ENCODE data around the gene NMU.
"Not testable (repeated sequence)": the region's sequence is repeated elsewhere in the genome, so short reads cannot be mapped to it uniquely, and the experiment has no call there.

Gene NMU

GRCh38 chr4:55635741-55636655, at the start of gene NMU:
Gene NMU (minus strand): TSS chr4:55636298. CDS start chr4:55636192, 106 bp downstream.
- DNase-seq: peak; percentile 3

- no peak for DNase-seq
Measured at GRCh38 chr4:55684276-55684675, 48.2 kb upstream of the NMU start.

DNA sequence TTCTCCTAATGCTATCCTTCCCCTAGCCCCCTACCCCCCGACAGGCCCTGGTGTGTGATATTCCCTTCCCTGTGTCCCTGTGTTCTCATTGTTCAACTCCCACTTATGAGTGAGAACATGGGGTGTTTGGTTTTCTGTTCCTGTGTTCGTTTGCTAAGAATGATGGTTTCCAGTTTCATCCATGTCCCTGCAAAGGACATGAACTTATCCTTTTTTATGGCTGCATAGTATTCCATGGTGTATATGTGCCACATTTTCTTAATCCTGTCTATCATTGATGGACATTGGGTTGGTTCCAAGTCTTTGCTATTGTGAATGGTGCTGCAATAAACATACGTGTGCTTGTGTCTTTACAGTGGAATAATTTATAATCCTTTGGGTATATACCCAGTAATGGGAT, 46.7 kb upstream of the NMU start:
- not testable (repeated sequence) for DNase-seq

- DNase-seq: no peak
Measured at GRCh38 chr4:55682295-55682694, 46.2 kb upstream of the NMU start.

- DNase-seq: no peak
Measured at GRCh38 chr4:55681430-55681829, 45.3 kb upstream of the NMU start.

DNA sequence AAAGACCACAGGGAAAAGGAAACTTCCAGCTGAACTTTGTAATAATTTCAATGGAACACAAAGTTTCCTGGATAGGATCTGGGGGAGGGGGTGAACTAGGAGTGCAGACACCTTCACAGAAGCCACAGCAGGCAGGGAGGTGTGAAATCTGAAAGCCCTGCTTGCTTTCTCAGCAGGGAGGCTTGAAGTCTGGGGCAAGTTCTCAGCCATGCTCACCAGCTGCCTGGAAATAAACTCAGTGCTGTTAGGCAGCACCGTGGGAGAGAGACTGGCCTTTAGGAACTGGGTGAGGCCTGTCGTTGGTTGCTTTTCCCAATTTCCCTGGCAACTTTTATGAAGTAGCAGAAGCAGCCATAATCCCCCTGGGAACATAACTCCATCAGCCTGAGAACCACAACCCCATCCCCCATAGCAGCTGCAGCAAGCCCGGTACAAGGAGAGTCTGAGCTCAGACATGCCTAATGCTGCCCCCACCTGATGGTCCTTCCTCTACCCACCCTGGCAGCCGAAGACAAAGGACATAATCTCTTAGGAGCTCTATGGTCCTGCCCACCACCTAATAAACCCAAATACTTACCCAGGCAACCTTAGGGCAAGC, 39.2 kb upstream of the NMU start:
- no peak for DNase-seq

- no peak for DNase-seq
Measured at GRCh38 chr4:55673424-55673823, 37.3 kb upstream of the NMU start.

- no peak for DNase-seq
Measured at GRCh38 chr4:55671667-55672066, 35.6 kb upstream of the NMU start.

DNA sequence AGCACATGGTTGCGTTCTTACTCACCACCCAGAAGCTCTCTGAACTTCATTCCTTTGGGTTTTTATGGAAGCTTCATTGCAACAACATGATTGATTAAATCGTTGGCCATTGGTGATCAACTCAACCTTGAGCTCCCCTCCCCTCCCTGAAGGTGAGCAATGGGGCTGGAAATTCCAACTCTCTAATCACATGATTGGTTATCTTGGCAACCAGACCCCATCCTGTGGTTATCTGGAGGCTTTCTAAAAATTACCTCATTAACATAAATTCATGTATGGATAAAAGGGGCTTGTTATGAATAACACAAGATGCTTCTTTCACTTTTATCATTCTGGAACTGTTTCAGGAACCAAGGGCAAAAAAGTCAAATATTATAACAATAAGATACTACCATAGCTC, 34.6 kb upstream of the NMU start:
- no peak for DNase-seq

- DNase-seq: no peak
Measured at GRCh38 chr4:55668449-55668848, 32.4 kb upstream of the NMU start.

GRCh38 chr4:55666535-55666934, 30.4 kb upstream of the NMU start:
- no peak for DNase-seq

DNA sequence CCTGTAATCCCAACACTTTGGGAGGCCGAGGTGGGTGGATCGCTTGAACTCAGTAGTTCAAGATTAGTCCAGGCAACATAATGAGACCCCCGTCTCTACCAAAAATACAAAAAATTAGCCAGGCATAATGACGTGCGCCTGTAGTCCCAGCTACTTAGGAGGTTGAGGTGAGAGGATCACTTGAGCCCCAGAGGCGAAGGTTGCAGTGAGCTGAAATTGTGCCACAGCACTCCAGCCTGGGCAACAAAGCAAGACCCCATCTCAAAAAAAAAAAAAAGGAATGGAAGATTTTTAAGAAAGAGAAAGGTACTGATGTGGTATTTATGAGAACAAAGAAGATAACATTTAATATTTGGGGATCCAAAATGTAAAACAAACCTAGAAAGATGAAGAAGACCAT, 27.0 kb upstream of the NMU start:
- DNase-seq: no peak

DNA sequence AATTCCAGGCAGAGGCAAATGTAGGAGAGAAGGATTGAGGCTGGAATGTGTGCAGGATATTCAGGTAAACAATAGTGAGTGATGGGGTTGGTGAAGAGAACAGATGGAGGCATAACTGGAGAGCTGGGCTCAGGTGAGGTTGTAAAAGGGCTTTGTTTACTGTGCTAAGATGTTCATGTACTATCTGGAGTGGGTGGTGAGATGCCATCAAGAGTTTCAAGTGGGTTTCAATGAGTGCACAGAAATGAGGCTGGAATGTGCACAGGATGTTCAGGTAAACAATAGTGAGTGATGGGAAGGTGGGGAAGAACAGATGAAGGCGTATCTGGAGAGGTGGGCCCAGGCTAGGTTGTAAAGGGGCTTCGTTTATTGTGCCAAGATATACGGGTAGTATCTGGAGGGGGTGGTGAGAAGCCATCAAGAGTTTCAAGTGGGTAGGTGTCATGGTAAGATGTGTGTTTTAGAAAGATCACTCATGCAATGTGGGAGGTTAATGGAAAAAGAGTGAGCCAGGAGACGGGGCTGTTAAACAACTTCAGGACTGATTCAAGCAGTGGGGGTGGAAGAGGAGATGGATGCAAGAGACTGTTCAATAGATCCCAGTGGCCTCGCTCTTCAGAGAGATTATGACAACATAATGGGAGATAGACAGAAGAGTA, 25.4 kb upstream of the NMU start:
- no peak for DNase-seq

DNA sequence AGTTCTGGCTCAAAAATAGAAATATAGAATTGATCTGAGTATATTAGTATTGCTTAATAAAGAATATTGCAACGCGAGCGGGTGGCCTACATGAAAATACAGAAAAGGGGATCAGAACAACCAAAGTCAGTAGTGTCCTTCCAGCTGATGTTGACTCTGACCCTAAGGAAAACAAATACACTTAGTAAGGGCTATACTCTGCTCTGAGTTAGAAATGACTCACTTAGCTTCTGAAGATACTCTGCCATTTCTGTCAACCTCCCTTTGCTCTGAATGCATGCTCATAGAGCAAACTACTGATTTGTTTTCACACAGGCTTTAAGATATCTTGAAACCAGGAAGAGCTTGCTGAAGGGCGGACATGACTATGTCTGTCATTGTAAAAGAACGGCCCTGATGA, 22.6 kb upstream of the NMU start:
- no peak for DNase-seq

GRCh38 chr4:55654131-55654530, 18.0 kb upstream of the NMU start:
- no peak for DNase-seq

DNA sequence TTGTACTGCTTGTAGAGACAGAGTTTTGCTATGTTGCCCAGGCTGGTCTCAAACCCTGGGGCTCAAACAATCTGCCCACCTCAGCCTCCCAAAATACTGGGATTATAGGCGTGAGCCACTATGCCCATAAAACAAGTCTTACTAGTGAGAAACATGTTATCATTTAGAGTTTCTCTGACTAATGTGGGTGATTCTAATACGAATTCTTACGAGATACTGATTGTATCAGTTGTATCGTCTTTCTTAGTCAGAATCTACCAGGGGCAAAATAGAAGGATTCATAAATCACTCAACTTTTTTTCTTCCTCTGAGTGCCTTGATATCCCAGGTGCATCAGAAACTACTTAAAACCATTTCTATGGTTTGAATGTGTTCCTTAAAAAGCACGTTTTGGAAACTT, 14.4 kb upstream of the NMU start:
- DNase-seq: no peak

- no peak for DNase-seq
Measured at GRCh38 chr4:55637272-55637820, 1.2 kb upstream of the NMU start.

- DNase-seq: no peak
Measured at GRCh38 chr4:55636656-55636999, 530 bp upstream of the NMU start.

- DNase-seq: no peak
Measured at GRCh38 chr4:55635282-55635681, 816 bp downstream of the NMU start.

DNA sequence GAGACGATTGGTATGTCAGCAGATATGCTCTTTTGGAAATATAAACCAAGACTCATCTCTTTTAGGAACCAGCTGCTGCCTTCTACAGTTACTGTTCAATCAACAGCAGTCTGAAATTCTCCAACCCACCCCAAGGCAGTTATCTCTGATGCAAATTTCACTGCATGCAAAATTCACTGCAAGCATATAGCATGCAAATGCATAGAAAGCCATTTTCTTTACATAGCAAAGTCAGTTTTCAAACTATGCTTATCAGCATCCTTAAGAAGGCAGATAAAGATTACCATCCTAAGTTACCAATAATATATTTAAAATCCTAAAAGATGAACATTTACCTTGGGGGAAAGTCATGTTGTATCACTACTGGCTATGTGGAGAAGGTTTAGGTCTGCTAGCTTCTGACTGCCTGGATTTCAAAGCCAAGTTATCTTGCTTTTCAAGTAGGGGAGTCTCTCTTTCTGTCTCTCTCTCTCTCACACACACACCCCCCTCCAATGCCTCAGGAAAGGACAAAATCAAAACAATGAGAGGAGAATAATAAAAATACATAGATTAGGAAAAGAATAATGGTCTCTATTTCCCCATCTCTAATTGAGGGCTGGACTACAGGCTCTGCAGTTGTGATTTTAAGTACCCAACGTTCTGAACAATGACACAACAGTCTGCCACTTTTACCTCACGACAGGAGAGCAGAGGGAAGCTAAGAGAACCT, 1.5 kb downstream of the NMU start:
- DNase-seq: no peak

DNA sequence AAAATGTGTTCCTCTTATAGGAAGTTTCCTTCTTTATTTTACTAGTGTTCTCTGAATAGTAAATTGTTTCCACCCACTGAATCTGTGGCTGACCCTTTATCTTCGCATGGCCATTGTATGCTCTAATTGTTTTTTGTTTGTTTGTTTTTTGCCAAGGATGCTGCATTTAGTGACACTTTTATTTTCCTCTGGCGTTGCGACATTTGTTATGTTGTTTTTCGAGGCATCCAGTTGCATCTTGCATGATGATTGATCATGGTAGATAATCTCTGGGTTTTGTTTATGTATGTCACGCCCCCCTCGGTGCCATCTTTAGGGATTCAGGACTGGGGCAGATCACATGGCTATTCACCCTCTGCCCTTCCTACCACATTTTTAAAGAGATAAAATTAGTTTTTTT, 2.2 kb downstream of the NMU start:
- DNase-seq: no peak

DNA sequence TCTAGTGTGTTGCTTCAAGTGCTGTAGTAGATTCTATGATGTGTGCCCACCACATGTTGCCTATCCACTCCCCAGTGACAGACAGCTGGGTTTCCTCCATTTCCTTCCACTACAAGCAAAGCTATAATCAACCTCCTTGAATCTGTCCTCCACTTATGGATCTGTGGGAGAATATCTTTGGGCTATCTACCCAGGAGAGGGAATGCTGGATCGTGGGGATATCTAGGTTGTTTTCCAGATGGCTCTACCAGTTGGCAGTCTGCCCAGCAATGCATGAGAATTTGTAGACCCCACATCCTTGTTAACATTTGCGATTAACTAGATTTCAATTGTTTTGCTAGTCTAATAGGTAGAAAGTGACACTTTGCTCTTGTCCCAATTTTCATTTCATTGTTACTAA, 10.3 kb downstream of the NMU start:
- no peak for DNase-seq

DNA sequence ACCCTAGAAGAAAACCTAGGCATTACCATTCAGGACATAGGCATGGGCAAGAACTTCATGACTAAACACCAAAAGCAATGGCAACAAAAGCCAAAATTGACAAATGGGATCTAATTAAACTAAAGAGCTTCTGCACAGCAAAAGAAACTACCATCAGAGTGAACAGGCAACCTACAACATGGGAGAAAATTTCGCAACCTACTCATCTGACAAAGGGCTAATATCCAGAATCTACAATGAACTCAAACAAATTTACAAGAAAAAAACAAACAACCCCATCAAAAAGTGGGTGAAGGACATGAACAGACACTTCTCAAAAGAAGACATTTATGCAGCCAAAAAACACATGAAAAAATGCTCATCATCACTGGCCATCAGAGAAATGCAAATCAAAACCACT, 12.0 kb downstream of the NMU start:
- not testable (repeated sequence) for DNase-seq

Measured in fibroblast of skin of right quadriceps (primary cell).